Neural cell (in vitro differentiated cells): Measurements from ENCODE around the gene ADARB1. TPM values are rescaled to one million over a fixed set of nuclear protein-coding genes. Genes with fewer than 3 reads are reported as not detected.
"Not testable (repeated sequence)": the region's sequence is repeated elsewhere in the genome, so short reads cannot be mapped to it uniquely, and the experiment has no call there.

Source experiments
- H2AFZ ChIP-seq: fragments of 200-600, 300-800 bp; sonication (generic), shearing (Covaris generic); 2 replicates; pipeline ENCODE4 v1.6.0; 2014; ENCODE audit warnings: low read depth, mild to moderate bottlenecking, antibody characterized with exemption, low read length, moderate library complexity
- H3F3A ChIP-seq: fragments of 200-600 bp; shearing (Covaris generic); 2 replicates; pipeline ENCODE4 v1.6.1; 2016; ENCODE audit warnings: mild to moderate bottlenecking, moderate library complexity, mixed read lengths, antibody characterized with exemption, low read length; ENCODE audit not compliant: insufficient read depth, poor library complexity, severe bottlenecking
- H3K27ac ChIP-seq: fragments of 200-600, 300-800 bp; sonication (generic), shearing (Covaris generic); 2 replicates; pipeline ENCODE4 v1.5.1; 2014; ENCODE audit warnings: mild to moderate bottlenecking, low read length, moderate library complexity
- H3K27me3 ChIP-seq: fragments of 300-800, 200-600 bp; sonication (generic), shearing (Covaris generic); 2 replicates; pipeline ENCODE4 v1.6.0; 2014; ENCODE audit warnings: mild to moderate bottlenecking, low read depth, low read length, moderate library complexity; ENCODE audit not compliant: insufficient read depth
- H3K36me3 ChIP-seq: fragments of 300-800, 200-600 bp; sonication (generic), shearing (Covaris generic); 2 replicates; pipeline ENCODE4 v1.5.1; 2014; ENCODE audit warnings: mild to moderate bottlenecking, antibody characterized with exemption, low read length, moderate library complexity; ENCODE audit not compliant: insufficient read depth
- H3K4me2 ChIP-seq: fragments of 300-800, 200-600 bp; sonication (generic), shearing (Covaris generic); 2 replicates; pipeline ENCODE4 v1.6.0; 2014; ENCODE audit warnings: mild to moderate bottlenecking, low read length
- H3K4me3 ChIP-seq: fragments of 300-800, 200-600 bp; sonication (generic), shearing (Covaris generic); 2 replicates; pipeline ENCODE4 v1.5.1; 2014; ENCODE audit warnings: mild to moderate bottlenecking, low read length, moderate library complexity
- H3K79me2 ChIP-seq: fragments of 200-600 bp; shearing (Covaris generic); replicated peaks from 2 replicates; pipeline ENCODE4 v1.6.0; 2014; ENCODE audit warnings: mild to moderate bottlenecking, low read length, moderate library complexity; ENCODE audit not compliant: insufficient read depth
- H3K9ac ChIP-seq: fragments of 300-800, 200-600 bp; sonication (generic), shearing (Covaris generic); 2 replicates; pipeline ENCODE4 v1.6.1; 2016; ENCODE audit warnings: mild to moderate bottlenecking, low read length, mixed read lengths
- H3K9me2 ChIP-seq: fragments of 200-600 bp; shearing (Covaris generic); 2 replicates; pipeline ENCODE4 v1.6.1; 2016; ENCODE audit warnings: mild to moderate bottlenecking, low read length, mixed read lengths; ENCODE audit not compliant: insufficient read depth
- H3K9me3 ChIP-seq: fragments of 200-600, 300-800 bp; sonication (generic), shearing (Covaris generic); 2 replicates; pipeline ENCODE4 v1.6.1; 2016; ENCODE audit warnings: mild to moderate bottlenecking, mixed run types, low read length, moderate library complexity, mixed read lengths
- H4K20me1 ChIP-seq: fragments of 200-600 bp; shearing (Covaris generic); 2 replicates; pipeline ENCODE4 v1.6.1; 2016; ENCODE audit warnings: mild to moderate bottlenecking, mixed run types; ENCODE audit not compliant: insufficient read depth
- EP300 ChIP-seq: fragments of 450-650 bp; conservative IDR thresholded peaks from 2 replicates; pipeline ENCODE4 v1.6.1; 2014; ENCODE audit warnings: antibody characterized with exemption, mild to moderate bottlenecking, moderate library complexity; ENCODE audit not compliant: poor library complexity, severe bottlenecking
- EZH2 ChIP-seq: fragments of 200-600, 300-800 bp; shearing (Covaris generic), sonication (generic); IDR thresholded peaks from 2 replicates; pipeline ENCODE4 v1.6.1; 2014; ENCODE audit warnings: antibody characterized with exemption, low read length, borderline replicate concordance, mild to moderate bottlenecking; ENCODE audit not compliant: insufficient read depth, poor library complexity, severe bottlenecking
- MXI1 ChIP-seq: fragments of 450-650 bp; conservative IDR thresholded peaks from 2 replicates; pipeline ENCODE4 v1.6.1; 2014; ENCODE audit warnings: antibody characterized with exemption, mild to moderate bottlenecking; ENCODE audit not compliant: poor library complexity, severe bottlenecking
- SMC3 ChIP-seq: fragments of 450-650 bp; conservative IDR thresholded peaks from 2 replicates; pipeline ENCODE4 v1.6.1; 2014; ENCODE audit warnings: antibody characterized with exemption, mild to moderate bottlenecking, moderate library complexity; ENCODE audit not compliant: poor library complexity
- TAF1 ChIP-seq: IDR thresholded peaks from 2 replicates; pipeline ENCODE4 v1.6.1; 2012; ENCODE audit warnings: low read depth
- polyA plus RNA-seq: library from polyadenylated mRNA; depleted of rRNA; stranded (reverse); fragments of >200 nt; gene quantifications from 2 replicates; pipeline ENCODE4 v1.2.3, GENCODE V29; 2014
- TF ChIP-seq, protein P1 (sequence below): IDR thresholded peaks from 2 replicates; pipeline ENCODE4 v1.6.1; 2012; ENCODE audit warnings: borderline replicate concordance
- TF ChIP-seq, protein P2 (sequence below): fragments of 450-650 bp; IDR thresholded peaks from 2 replicates; pipeline ENCODE4 v1.5.1; 2014; ENCODE audit warnings: antibody characterized with exemption, mild to moderate bottlenecking, moderate library complexity; ENCODE audit not compliant: poor library complexity, severe bottlenecking

Gene ADARB1
- polyA plus RNA-seq, 1 donor from 2014 or later: 8.9 TPM

DNA sequence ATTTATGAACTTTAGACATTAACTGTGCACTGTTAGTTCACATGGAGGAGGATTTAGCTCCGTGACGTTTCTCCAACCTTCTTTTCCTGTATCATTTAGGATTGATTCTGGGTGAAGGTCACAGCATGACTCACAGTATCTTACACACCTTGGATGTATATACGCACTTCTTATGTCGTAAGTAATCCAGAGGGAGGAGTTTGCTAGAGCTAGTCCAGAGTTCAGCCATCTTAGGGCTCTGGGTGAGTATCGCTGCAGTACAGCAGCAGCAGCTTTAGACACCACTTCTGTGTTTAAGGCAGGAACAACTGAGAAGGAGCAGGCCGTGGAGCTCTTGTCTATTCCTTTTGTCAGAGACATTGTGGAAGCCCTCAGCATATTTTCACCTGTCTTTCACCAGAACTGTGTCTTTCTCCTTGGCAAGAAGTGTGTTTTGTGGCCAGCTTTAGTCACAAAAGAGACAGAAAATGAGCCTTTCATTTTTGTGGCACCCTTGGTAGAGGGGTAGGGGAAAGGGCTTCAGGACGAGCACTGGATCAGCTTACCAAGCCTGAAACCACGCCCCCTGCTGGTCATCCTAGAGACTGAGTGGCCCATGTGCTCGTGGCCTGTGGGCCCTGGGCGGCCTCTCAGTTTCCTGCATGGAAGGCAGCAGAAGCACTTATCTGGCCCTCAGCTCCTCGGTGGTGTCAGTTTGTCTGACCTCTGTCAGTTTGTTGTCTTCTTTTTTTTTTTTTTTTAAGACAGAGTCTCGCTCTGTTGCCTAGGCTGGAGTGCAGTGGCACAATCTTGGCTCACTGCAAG, 64.0 kb downstream of the ADARB1 start:
- Histone ChIP-seq H3K36me3 (no peaks in the 10 kb centered on the region), H3K27me3 (no peaks in the 10 kb centered on the region)
- TF ChIP-seq EZH2 (no peak), SMC3 (peak; percentile 50)
- TF ChIP-seq, protein P1, sequence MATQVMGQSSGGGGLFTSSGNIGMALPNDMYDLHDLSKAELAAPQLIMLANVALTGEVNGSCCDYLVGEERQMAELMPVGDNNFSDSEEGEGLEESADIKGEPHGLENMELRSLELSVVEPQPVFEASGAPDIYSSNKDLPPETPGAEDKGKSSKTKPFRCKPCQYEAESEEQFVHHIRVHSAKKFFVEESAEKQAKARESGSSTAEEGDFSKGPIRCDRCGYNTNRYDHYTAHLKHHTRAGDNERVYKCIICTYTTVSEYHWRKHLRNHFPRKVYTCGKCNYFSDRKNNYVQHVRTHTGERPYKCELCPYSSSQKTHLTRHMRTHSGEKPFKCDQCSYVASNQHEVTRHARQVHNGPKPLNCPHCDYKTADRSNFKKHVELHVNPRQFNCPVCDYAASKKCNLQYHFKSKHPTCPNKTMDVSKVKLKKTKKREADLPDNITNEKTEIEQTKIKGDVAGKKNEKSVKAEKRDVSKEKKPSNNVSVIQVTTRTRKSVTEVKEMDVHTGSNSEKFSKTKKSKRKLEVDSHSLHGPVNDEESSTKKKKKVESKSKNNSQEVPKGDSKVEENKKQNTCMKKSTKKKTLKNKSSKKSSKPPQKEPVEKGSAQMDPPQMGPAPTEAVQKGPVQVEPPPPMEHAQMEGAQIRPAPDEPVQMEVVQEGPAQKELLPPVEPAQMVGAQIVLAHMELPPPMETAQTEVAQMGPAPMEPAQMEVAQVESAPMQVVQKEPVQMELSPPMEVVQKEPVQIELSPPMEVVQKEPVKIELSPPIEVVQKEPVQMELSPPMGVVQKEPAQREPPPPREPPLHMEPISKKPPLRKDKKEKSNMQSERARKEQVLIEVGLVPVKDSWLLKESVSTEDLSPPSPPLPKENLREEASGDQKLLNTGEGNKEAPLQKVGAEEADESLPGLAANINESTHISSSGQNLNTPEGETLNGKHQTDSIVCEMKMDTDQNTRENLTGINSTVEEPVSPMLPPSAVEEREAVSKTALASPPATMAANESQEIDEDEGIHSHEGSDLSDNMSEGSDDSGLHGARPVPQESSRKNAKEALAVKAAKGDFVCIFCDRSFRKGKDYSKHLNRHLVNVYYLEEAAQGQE: no peak
- TF ChIP-seq, protein P2, sequence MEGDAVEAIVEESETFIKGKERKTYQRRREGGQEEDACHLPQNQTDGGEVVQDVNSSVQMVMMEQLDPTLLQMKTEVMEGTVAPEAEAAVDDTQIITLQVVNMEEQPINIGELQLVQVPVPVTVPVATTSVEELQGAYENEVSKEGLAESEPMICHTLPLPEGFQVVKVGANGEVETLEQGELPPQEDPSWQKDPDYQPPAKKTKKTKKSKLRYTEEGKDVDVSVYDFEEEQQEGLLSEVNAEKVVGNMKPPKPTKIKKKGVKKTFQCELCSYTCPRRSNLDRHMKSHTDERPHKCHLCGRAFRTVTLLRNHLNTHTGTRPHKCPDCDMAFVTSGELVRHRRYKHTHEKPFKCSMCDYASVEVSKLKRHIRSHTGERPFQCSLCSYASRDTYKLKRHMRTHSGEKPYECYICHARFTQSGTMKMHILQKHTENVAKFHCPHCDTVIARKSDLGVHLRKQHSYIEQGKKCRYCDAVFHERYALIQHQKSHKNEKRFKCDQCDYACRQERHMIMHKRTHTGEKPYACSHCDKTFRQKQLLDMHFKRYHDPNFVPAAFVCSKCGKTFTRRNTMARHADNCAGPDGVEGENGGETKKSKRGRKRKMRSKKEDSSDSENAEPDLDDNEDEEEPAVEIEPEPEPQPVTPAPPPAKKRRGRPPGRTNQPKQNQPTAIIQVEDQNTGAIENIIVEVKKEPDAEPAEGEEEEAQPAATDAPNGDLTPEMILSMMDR: peak; percentile 64

DNA sequence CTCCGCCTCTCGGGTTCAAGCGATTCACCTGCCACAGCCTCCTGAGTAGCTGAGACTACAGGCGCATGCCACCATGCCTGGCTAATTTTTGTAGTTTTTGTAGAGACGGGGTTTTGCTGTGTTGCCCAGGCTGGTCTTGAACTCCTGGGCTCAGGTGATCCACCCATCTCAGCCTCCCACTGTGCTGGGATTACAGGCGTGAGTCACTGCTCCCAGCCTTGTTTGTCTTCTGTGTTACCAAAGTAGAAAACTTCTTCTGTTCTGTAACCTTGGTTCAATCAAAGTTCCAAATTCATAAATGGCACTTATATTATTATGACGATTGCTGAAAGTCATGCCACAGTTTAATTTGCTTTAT, 64.6 kb downstream of the ADARB1 start:
- not testable (repeated sequence) for H3K36me3 ChIP-seq, H3K79me2 ChIP-seq, H3K27ac ChIP-seq, H3K9me3 ChIP-seq, H3K9me2 ChIP-seq, H3K9ac ChIP-seq, H4K20me1 ChIP-seq, H3K27me3 ChIP-seq, H2AFZ ChIP-seq, H3K4me2 ChIP-seq, H3F3A ChIP-seq, H3K4me3 ChIP-seq

More for the DNA sequence above, 64.0 kb downstream of the ADARB1 start:
- Histone ChIP-seq H3K4me2 (no peak overlapping the region), H3K9me3 (no peaks in the 10 kb centered on the region), H3K27ac (no peak overlapping the region), H3F3A (no peaks in the 10 kb centered on the region), H4K20me1 (no peaks in the 10 kb centered on the region), H3K9me2 (no peaks in the 10 kb centered on the region), H3K9ac (no peak overlapping the region), H3K79me2 (no peaks in the 10 kb centered on the region), H3K4me3 (no peak overlapping the region), H2AFZ (no peak overlapping the region)

DNA sequence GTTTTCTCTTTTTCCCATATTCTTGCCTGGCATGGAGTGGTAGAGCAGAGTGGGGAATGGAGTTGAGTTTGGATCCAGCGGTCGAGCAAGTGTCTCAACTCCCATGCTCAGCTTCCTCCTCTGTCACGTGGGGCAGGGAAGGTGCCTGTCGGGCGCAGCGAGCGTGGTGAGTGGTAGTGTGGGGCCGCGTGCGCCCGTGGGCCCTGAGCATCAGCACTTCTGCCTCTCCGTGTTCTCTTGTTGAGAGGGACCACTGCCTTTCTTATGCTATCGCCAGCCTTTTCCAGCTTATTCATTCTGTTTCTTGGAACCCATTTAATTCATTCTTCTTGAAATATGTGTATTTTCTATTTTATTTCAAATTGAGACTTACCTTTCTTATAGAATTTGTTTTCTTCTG, 65.1 kb downstream of the ADARB1 start:
- TF ChIP-seq, protein P2: no peak
- no peak for TF ChIP-seq MXI1
- TF ChIP-seq TAF1: no peak
- TF ChIP-seq EP300: no peak
- TF ChIP-seq EZH2: no peak
- no peak for TF ChIP-seq SMC3
- no peaks in the 10 kb centered on the region for H4K20me1 ChIP-seq
- H3K4me2 ChIP-seq: no peak overlapping the region

More for the DNA sequence above, 65.1 kb downstream of the ADARB1 start:
- Histone ChIP-seq H3K36me3 (no peaks in the 10 kb centered on the region), H3F3A (no peaks in the 10 kb centered on the region), H3K27me3 (no peaks in the 10 kb centered on the region), H2AFZ (no peak overlapping the region), H3K79me2 (no peaks in the 10 kb centered on the region), H3K9me2 (no peaks in the 10 kb centered on the region), H3K27ac (no peak overlapping the region), H3K4me3 (no peak overlapping the region), H3K9ac (no peak overlapping the region), H3K9me3 (no peaks in the 10 kb centered on the region)
